H1 (cell line): ENCODE results near the gene PHC1. TPM values are rescaled to one million over a fixed set of nuclear protein-coding genes. Genes with fewer than 3 reads are reported as not detected.
A peak's percentile ranks its signal among the peaks of the same experiment; 100 is the strongest.

ENCODE experiments used
- BRCA1 ChIP-seq: IDR thresholded peaks from 2 replicates; pipeline ENCODE4 v1.6.1; 2012; ENCODE audit warnings: low read depth, low read length, improper control_type of control experiment
- CBX8 ChIP-seq: fragments of 300-800, 300-1000 bp; sonication (generic); IDR thresholded peaks from 2 replicates; pipeline ENCODE4 v1.7.1; 2016; ENCODE audit warnings: low read depth, low read length, borderline replicate concordance
- CHD2 ChIP-seq: IDR thresholded peaks from 2 replicates; pipeline ENCODE4 v1.6.1; 2012; ENCODE audit warnings: low read length, improper control_type of control experiment
- EGR1 ChIP-seq: IDR thresholded peaks from 2 replicates; pipeline ENCODE4 v1.6.1; 2011; ENCODE audit warnings: low read depth, low read length, borderline replicate concordance
- GABPA ChIP-seq: IDR thresholded peaks from 2 replicates; pipeline ENCODE4 v1.6.1; 2011; ENCODE audit warnings: mild to moderate bottlenecking, low read length, moderate library complexity, borderline replicate concordance; ENCODE audit not compliant: insufficient read depth
- GTF2F1 ChIP-seq: IDR thresholded peaks from 2 replicates; pipeline ENCODE4 v1.6.1; 2012; ENCODE audit warnings: low read depth, low read length, improper control_type of control experiment, borderline replicate concordance
- HDAC2 ChIP-seq, 2 experiments: fragments of 300-600 bp in 1 of 2; sonication (generic) in 1 of 2; IDR thresholded peaks; 2 replicates each; pipeline ENCODE4 v1.6.1; 2011 to 2012; ENCODE audit warnings: low read depth in 2 of 2, low read length in 2 of 2, mild to moderate bottlenecking in 2 of 2, moderate library complexity in 2 of 2, borderline replicate concordance in 1 of 2, inconsistent platforms in 1 of 2
- JUND ChIP-seq: IDR thresholded peaks from 2 replicates; pipeline ENCODE4 v1.6.1; 2011; ENCODE audit warnings: mild to moderate bottlenecking, improper control_type of control experiment, low read length
- KDM4A ChIP-seq: IDR thresholded peaks from one replicate; pipeline ENCODE4 v1.7.1; 2012; ENCODE audit warnings: low read depth, mild to moderate bottlenecking, moderate library complexity, low read length, inconsistent platforms; ENCODE audit not compliant: severe bottlenecking
- KDM5A ChIP-seq: fragments of 200-600 bp; IDR thresholded peaks from 2 replicates; pipeline ENCODE4 v1.7.1; 2012; ENCODE audit warnings: mild to moderate bottlenecking, low read length, inconsistent platforms, mixed read lengths
- MAFK ChIP-seq: IDR thresholded peaks from 2 replicates; pipeline ENCODE4 v1.6.1; 2012; ENCODE audit warnings: low read depth, mild to moderate bottlenecking, improper control_type of control experiment, low read length
- MAX ChIP-seq: IDR thresholded peaks from 2 replicates; pipeline ENCODE4 v1.6.1; 2012; ENCODE audit warnings: inconsistent platforms
- NANOG ChIP-seq: IDR thresholded peaks from 2 replicates; pipeline ENCODE4 v1.6.1; 2011; ENCODE audit warnings: low read length, low read depth, mild to moderate bottlenecking, inconsistent platforms; ENCODE audit not compliant: insufficient read depth, poor library complexity, severe bottlenecking
- POLR2A ChIP-seq, 2 experiments: IDR thresholded peaks; 1 replicate in 1 of 2; 2 replicates in 1 of 2; pipeline ENCODE4 v1.6.1; 2011; ENCODE audit warnings: low read depth in 2 of 2, low read length in 2 of 2, mild to moderate bottlenecking in 2 of 2; ENCODE audit errors: control extremely low read depth in 1 of 2
- POLR2AphosphoS5 ChIP-seq: IDR thresholded peaks from 2 replicates; pipeline ENCODE4 v1.6.1; 2011; ENCODE audit warnings: low read depth, low read length
- RNF2 ChIP-seq: fragments of 200-900, 300-1000 bp; sonication (generic); IDR thresholded peaks from 2 replicates; pipeline ENCODE4 v1.7.1; 2016; ENCODE audit warnings: borderline replicate concordance, low read depth, mild to moderate bottlenecking, antibody characterized with exemption, low read length; ENCODE audit not compliant: poor library complexity, severe bottlenecking; ENCODE audit errors: missing control alignments
- SP2 ChIP-seq: IDR thresholded peaks from 2 replicates; pipeline ENCODE4 v1.6.1; 2012; ENCODE audit warnings: mild to moderate bottlenecking, low read length, inconsistent platforms
- SP4 ChIP-seq: IDR thresholded peaks from 2 replicates; pipeline ENCODE4 v1.6.1; 2012; ENCODE audit warnings: low read length, inconsistent platforms
- SRF ChIP-seq: IDR thresholded peaks from 2 replicates; pipeline ENCODE4 v1.6.1; 2011; ENCODE audit warnings: mild to moderate bottlenecking, low read depth, low read length, moderate library complexity
- SUZ12 ChIP-seq: fragments of 200-600 bp; sonication (generic); IDR thresholded peaks from 2 replicates; pipeline ENCODE4 v1.6.1; 2012; ENCODE audit warnings: mild to moderate bottlenecking, inconsistent platforms, low read length, moderate library complexity, mixed read lengths
- TAF1 ChIP-seq: IDR thresholded peaks from 2 replicates; pipeline ENCODE4 v1.6.1; 2011; ENCODE audit warnings: mild to moderate bottlenecking, low read depth, low read length
- TCF12 ChIP-seq: IDR thresholded peaks from 2 replicates; pipeline ENCODE4 v1.6.1; 2011; ENCODE audit warnings: low read depth, mild to moderate bottlenecking, low read length
- ZNF274 ChIP-seq: IDR thresholded peaks from 2 replicates; pipeline ENCODE4 v1.7.0; 2012; ENCODE audit warnings: low read length, borderline replicate concordance; ENCODE audit errors: extremely low read depth
- polyA plus RNA-seq, 7 experiments: library from polyadenylated mRNA; depleted of rRNA in 3 of 7; stranded (reverse) in 5 of 7; unstranded in 2 of 7; fragments of >200 nt in 5 of 7; fragments of 200-250 nt in 2 of 7; gene quantifications; 1 replicate in 5 of 7; 2 replicates in 1 of 7; 4 replicates in 1 of 7; pipeline versions ENCODE4 v1.2.1 to v1.2.3, GENCODE V29; 2011 to 2013; ENCODE audit warnings: missing spikeins in 2 of 7, mixed read lengths in 2 of 7
- total RNA-seq: library from RNA; stranded (reverse); fragmentation: NEBNext Ultra II Directional; extraction: Animal tissue kit (Norgen Biotek cat#: 25700); gene quantifications from 2 replicates; pipeline ENCODE4 v1.2.1, GENCODE V29; 2021
- TF ChIP-seq, protein P1 (sequence below): IDR thresholded peaks from 2 replicates; pipeline ENCODE4 v1.6.1; 2011; ENCODE audit warnings: low read depth, mild to moderate bottlenecking, low read length; ENCODE audit not compliant: insufficient read depth

PHC1 gene
- total and polyA plus RNA-seq, 2 of the 8 experiments (the other 6 are each of a cell fraction or from before 2014, with no cell fraction given): 934 to 1,655 TPM

- TF ChIP-seq KDM5A (no peak), BRCA1 (no peak), HDAC2 (IDR thresholded peaks at IDR 0.05; ENCODE audit: borderline replicate concordance in 1 of 2, low read depth in 2 of 2, low read length in 2 of 2) (peak; percentile 40 to 78; a peak in 3 of 4 replicates), TCF12 (peak; percentile 92), GTF2F1 (no peak), POLR2AphosphoS5 (no peak), MAFK (peak; percentile 19; the same call in 1 of the 2 replicates), ZNF274 (no peak), NANOG (peak; percentile 96), KDM4A (no peak), JUND (no peak), POLR2A (IDR thresholded peaks at IDR 0.05; ENCODE audit: control extremely low read depth in 1 of 2, low read depth in 2 of 2, low read length in 2 of 2) (peak; percentile 56 to 57), SUZ12 (no peak), SP2 (no peak), RNF2 (no peak), MAX (no peak), TAF1 (no peak), SRF (peak; percentile 69; the same call in 1 of the 2 replicates), CBX8 (no peak), EGR1 (no peak), GABPA (no peak), CHD2 (peak; percentile 57; the same call in 1 of the 2 replicates), SP4 (no peak)
- TF ChIP-seq, protein P1, sequence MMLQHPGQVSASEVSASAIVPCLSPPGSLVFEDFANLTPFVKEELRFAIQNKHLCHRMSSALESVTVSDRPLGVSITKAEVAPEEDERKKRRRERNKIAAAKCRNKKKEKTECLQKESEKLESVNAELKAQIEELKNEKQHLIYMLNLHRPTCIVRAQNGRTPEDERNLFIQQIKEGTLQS: no peak
These were observed 2.6 kb upstream of the PHC1 start (continued) for GRCh38 chr12:8911606-8912268.
